ENCODE results near the gene NUP54. TPM values are rescaled to one million over a fixed set of nuclear protein-coding genes. Genes with fewer than 3 reads are reported as not detected.

The NUP54 gene
- total RNA-seq, 1 experiment from 2014 or later: 84.5 TPM

GRCh38 chr4:76148142-76148865, at the start of gene NUP54 (continued):
- TF ChIP-seq ZNF281 (CRISPR knock-in tag; IDR thresholded peaks at IDR 0.05): 0 out of 2 replicates have a peak, but pooled peaks have one; percentile 37
- 0 out of 2 replicates have a peak, but pooled peaks have one; percentile 8 for TF ChIP-seq ERG (CRISPR knock-in tag; IDR thresholded peaks at IDR 0.05)
- peak; percentile 81; the same call in 1 of the 2 replicates for TF ChIP-seq ESRRA (CRISPR knock-in tag; IDR thresholded peaks at IDR 0.05; ENCODE audit: borderline replicate concordance)
- peak; percentile 79; the same call in 1 of the 2 replicates for TF ChIP-seq E2F1 (CRISPR knock-in tag; IDR thresholded peaks at IDR 0.05)
- TF ChIP-seq GABPB1 (CRISPR knock-in tag; IDR thresholded peaks at IDR 0.05): peak; percentile 88
- TF ChIP-seq KAT7 (CRISPR knock-in tag; IDR thresholded peaks at IDR 0.05; ENCODE audit: borderline replicate concordance): peak; percentile 94
- TF ChIP-seq FOXP4 (CRISPR knock-in tag; IDR thresholded peaks at IDR 0.05): peak; percentile 40; the same call in 1 of the 2 replicates
- TF ChIP-seq MYBL2 (CRISPR knock-in tag; IDR thresholded peaks at IDR 0.05): peak; percentile 69; the same call in 1 of the 2 replicates
- TF ChIP-seq AFF4 (CRISPR knock-in tag; IDR thresholded peaks at IDR 0.05; ENCODE audit: borderline replicate concordance): 0 out of 2 replicates have a peak, but pooled peaks have one; percentile 40
- TF ChIP-seq E2F5 (CRISPR knock-in tag; IDR thresholded peaks at IDR 0.05): peak; percentile 51; the same call in 1 of the 2 replicates
- no peak for TF ChIP-seq ZNF423 (CRISPR knock-in tag; IDR thresholded peaks at IDR 0.05)
- peak; percentile 44; the same call in 1 of the 2 replicates for TF ChIP-seq SMAD3 (CRISPR knock-in tag; IDR thresholded peaks at IDR 0.05; ENCODE audit: borderline replicate concordance)
- no peak for TF ChIP-seq ZMAT4 (CRISPR knock-in tag; IDR thresholded peaks at IDR 0.05)
- peak; percentile 75; the same call in 1 of the 2 replicates for TF ChIP-seq ZNF232 (CRISPR knock-in tag; IDR thresholded peaks at IDR 0.05)
- peak; percentile 94 for TF ChIP-seq HMGXB4 (CRISPR knock-in tag; IDR thresholded peaks at IDR 0.05)
- TF ChIP-seq ATF2 (CRISPR knock-in tag; IDR thresholded peaks at IDR 0.05; ENCODE audit: borderline replicate concordance, low read depth): no peak
- TF ChIP-seq TEAD1 (CRISPR knock-in tag; IDR thresholded peaks at IDR 0.05): peak; percentile 89
- no peak for TF ChIP-seq ATF3 (CRISPR knock-in tag; conservative IDR thresholded peaks at IDR 0.05)
- peak; percentile 90 for TF ChIP-seq MAX (CRISPR knock-in tag; IDR thresholded peaks at IDR 0.05)
- no peak for TF ChIP-seq NR1H2 (CRISPR knock-in tag; IDR thresholded peaks at IDR 0.05)

Measured in WTC11 (cell line).